Breast epithelium (tissue), 3 donors: ENCODE measurements around the gene SLC39A11.

Experiments used
- CTCF ChIP-seq, 3 donors: fragments of 450-650 bp; IDR thresholded peaks; one replicate each; pipeline ENCODE4 v1.5.1; 2016 to 2017; ENCODE audit warnings: antibody characterized with exemption in 3 of 3, mild to moderate bottlenecking in 3 of 3, moderate library complexity in 3 of 3
- POLR2AphosphoS5 ChIP-seq, 3 donors: sonication (generic); formaldehyde crosslinking; IDR thresholded peaks; one replicate each; pipeline ENCODE4 v1.6.1; 2017; ENCODE audit warnings: antibody characterized with exemption in 3 of 3

- TF ChIP-seq CTCF (IDR thresholded peaks at IDR 0.05) (no peak), POLR2AphosphoS5 (IDR thresholded peaks at IDR 0.05) (no peak)
These were observed 255.2 kb downstream of the SLC39A11 start for GRCh38 chr17:72837335-72837734.
